Mesothelial cell of epicardium (in vitro differentiated cells): Measurements from ENCODE around the gene CALML6. TPM values are rescaled to one million over a fixed set of nuclear protein-coding genes. Genes with fewer than 3 reads are reported as not detected.

Experiments
- DNase-seq, 2 experiments: peaks; one replicate each; pipeline ENCODE4 v3.0.0; 2021; ENCODE audit warnings: low spot score in 2 of 2; ENCODE audit not compliant: unreplicated experiment in 2 of 2
- H3K27ac Mint-ChIP-seq: 2 replicates; pipeline ENCODE4 v1.8.0; 2021; ENCODE audit warnings: mixed read lengths
- H3K27me3 Mint-ChIP-seq: 2 replicates; pipeline ENCODE4 v1.8.0; 2021; ENCODE audit warnings: low read depth, mixed read lengths
- H3K36me3 Mint-ChIP-seq: 2 replicates; pipeline ENCODE4 v1.8.0; 2021; ENCODE audit warnings: mixed read lengths
- H3K4me1 Mint-ChIP-seq: 2 replicates; pipeline ENCODE4 v1.8.0; 2021; ENCODE audit warnings: mixed read lengths
- H3K4me3 Mint-ChIP-seq: 2 replicates; pipeline ENCODE4 v1.8.0; 2021; ENCODE audit warnings: mild to moderate bottlenecking, moderate library complexity, mixed read lengths
- H3K9me3 Mint-ChIP-seq: 2 replicates; pipeline ENCODE4 v1.8.0; 2021; ENCODE audit warnings: mixed read lengths
- CTCF ChIP-seq: fragments of 200-600 bp; sonication (generic); IDR thresholded peaks from one replicate; pipeline ENCODE4 v1.5.0; 2021; ENCODE audit warnings: antibody characterized with exemption; ENCODE audit not compliant: unreplicated experiment
- total RNA-seq: library from RNA; stranded (reverse); gene quantifications from 3 replicates; pipeline ENCODE4 v1.2.1, GENCODE V29; 2021

Gene CALML6
- total RNA-seq, 1 donor from 2014 or later = 2.7 TPM

DNA sequence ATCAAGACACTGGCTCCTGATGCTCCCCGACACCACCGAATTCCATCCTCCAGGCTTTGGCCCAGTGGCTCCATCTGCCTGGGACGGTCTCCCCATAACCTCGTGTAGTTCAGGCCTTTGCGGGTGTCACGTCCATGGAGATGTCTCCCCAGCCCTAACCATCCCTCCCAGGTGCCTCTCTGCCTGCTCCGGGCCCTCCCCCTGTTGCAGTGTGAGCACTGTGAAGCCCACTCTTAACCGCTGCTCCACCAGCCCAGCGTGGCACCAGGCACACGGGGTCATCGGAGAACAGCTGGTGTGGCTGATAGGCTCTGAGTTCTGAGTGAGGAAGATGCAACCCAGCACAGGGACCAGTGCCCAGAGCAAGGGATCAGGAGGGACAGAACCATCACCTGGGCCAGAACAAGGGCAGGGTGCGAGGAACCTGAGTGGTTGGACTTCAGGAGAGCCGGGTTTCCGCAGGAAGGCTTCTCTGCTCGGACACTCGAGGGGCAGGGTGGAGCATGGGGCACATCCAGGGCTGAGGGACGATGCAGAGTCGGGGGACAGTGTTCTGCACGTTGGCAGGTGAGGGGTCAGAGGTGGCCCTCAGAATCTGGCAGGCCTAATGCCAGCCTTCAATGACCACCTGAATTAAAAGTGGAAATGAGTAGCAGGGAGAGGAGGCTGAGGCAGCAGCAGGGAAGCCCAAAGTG is 21.6 kb upstream of the CALML6 start:
- Mint-ChIP-seq H3K27ac (no peak overlapping the region), H3K9me3 (no peaks in the 10 kb centered on the region), H3K36me3 (no peaks in the 10 kb centered on the region), H3K4me3 (peak overlapping the region; percentile 46), H3K4me1 (peaks cover 27% of the 10 kb centered on the region), H3K27me3 (peaks cover 10% of the 10 kb centered on the region)
- no peak for TF ChIP-seq CTCF
- no peak for DNase-seq

GRCh38 chr1:1893997-1894353 is 21.1 kb upstream of the CALML6 start:
- H3K27ac Mint-ChIP-seq = no peak overlapping the region
- H3K27me3 Mint-ChIP-seq = peaks cover 10% of the 10 kb centered on the region
- H3K4me1 Mint-ChIP-seq = peaks cover 21% of the 10 kb centered on the region
- no peak overlapping the region for H3K4me3 Mint-ChIP-seq
- H3K36me3 Mint-ChIP-seq = no peaks in the 10 kb centered on the region
- DNase-seq = no peak
- no peaks in the 10 kb centered on the region for H3K9me3 Mint-ChIP-seq
- no peak for TF ChIP-seq CTCF

DNA sequence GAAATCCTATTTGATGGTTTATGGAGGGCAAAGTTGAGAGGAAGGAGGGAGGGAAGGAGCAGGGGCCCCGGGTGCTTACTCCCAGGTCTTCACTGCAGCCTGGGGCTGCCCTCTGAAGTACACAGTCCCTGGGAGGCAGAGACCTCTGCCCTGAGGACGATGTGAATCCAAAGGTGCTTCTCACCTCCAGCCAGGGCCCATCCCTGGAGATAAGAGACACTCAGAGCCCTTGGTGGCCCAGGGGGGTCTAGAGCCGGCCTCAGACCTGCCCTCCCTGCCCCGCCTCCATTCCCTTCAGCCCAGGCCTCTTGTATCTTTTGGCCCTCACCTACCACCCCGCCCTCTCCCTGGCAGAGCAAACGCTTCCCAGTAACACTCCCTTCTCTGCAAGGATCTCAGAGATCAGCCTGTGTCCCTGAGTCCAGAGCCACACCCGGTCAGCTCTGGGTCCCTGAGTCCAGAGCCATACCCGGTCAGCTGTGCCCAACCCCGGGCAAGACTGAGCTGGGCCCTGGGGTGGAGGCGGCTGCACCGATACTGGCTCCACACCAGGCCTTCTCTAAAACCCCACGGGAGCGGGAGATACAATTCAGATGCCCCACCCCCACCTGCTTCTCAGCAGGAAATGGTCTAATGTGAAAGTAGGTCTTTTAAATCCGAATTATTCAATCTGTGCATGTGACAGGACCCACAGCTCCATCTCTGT is 20.6 kb upstream of the CALML6 start:
- H3K9me3 Mint-ChIP-seq = no peaks in the 10 kb centered on the region
- H3K27me3 Mint-ChIP-seq = peaks cover 10% of the 10 kb centered on the region
- no peaks in the 10 kb centered on the region for H3K36me3 Mint-ChIP-seq
- H3K27ac Mint-ChIP-seq = no peak overlapping the region
- H3K4me3 Mint-ChIP-seq = peak overlapping the region; percentile 21
- DNase-seq = no peak
- no peak for TF ChIP-seq CTCF
- H3K4me1 Mint-ChIP-seq = peaks cover 17% of the 10 kb centered on the region

DNA sequence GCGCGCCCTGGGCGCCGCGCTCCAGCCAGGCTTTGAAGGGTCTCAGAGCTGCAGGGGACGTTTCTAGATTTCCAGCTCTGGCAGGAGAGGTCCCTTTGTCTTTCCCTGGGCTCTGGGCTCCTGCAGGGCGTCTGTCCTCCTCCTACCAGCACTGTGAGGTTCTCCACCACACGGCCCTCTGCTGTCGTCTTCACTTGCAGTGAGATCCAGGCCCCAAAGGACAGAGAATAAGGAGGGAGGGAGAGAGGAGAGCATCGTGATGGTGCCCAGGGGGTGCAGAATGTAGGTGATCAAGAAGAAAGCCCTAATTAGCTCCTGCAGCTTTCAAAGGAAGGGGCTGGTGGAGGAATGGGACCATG is 20.0 kb upstream of the CALML6 start:
- no peak overlapping the region for H3K27ac Mint-ChIP-seq
- TF ChIP-seq CTCF = no peak

DNA sequence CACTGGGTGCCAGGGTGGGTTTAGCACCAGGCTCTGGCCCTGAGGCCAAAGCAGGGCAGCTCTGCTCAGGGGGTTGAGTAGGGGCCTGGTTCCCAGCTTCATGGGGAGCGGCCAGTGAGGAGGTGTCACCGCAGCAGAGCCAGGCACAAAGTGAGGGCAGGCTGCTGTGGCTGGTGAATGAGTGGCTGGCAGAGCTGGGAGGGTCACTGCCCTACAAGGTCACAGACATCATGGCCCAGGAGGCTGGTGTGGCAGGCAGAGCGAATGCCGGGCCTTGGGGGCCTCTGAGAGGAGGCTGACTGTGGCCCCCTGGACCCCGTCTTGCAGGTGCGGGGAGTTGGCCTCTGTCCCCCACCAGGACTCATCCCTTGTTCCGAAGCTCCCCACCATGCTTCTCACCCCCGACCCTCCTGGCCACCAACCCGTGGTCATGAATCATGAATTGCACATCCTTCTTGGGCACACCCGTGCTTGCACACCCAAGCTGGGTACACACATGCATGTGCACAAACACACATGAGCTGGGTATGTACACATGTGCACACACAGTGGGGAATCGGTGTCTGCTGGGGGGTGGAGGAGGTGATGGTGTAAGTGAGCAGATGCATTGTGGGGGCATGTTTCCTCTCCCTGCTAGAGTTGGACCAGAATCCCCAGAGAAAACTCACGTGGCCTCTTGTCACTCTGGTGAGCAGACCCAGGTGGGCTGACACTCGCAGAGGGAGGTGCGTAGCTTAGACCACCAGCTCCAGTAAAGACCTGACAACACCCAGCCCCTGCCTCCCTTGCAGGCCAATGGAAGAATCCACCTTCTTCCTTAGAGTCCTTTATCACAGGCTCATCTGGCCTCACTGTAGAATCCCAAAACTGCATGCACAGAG is 19.4 kb upstream of the CALML6 start:
- Mint-ChIP-seq H3K4me3 (no peak overlapping the region), H3K9me3 (no peaks in the 10 kb centered on the region), H3K36me3 (no peaks in the 10 kb centered on the region), H3K4me1 (peaks cover 17% of the 10 kb centered on the region), H3K27me3 (peaks cover 10% of the 10 kb centered on the region), H3K27ac (no peak overlapping the region)
- DNase-seq = no peak
- TF ChIP-seq CTCF = no peak

More for the DNA sequence above, 20.0 kb upstream of the CALML6 start:
- H3K4me3 Mint-ChIP-seq = peak overlapping the region; percentile 21
- no peak for DNase-seq
- H3K9me3 Mint-ChIP-seq = no peaks in the 10 kb centered on the region
- H3K27me3 Mint-ChIP-seq = peaks cover 10% of the 10 kb centered on the region
- H3K36me3 Mint-ChIP-seq = no peaks in the 10 kb centered on the region
- peaks cover 17% of the 10 kb centered on the region for H3K4me1 Mint-ChIP-seq
